Left lobe of liver (tissue), 2 donors: ENCODE measurements around the gene PSG1. TPM values are rescaled to one million over a fixed set of nuclear protein-coding genes. Genes with fewer than 3 reads are reported as not detected.
"Not testable (repeated sequence)": the region's sequence is repeated elsewhere in the genome, so short reads cannot be mapped to it uniquely, and the experiment has no call there.

Source experiments
- ATAC-seq: fragments of 200-7000 bp; cut with Tn5 transposase; one replicate; pipeline ENCODE4 v1.9.1; 2020; ENCODE audit warnings: mild to moderate bottlenecking, moderate library complexity
- DNase-seq: peaks from one replicate; pipeline ENCODE4 v3.0.0-alpha.2; 2020; ENCODE audit warnings: low spot score
- total RNA-seq: library from RNA; stranded (reverse); gene quantifications from one replicate; pipeline ENCODE4 v1.2.1, GENCODE V29; 2021
- donor health status: DM: no; HTN: no; CAD: no; lungs with moderate emphysema.
- donor health status: DM: no; HTN: yes; CAD: no.

Gene PSG1
- total RNA-seq: not detected

GRCh38 chr19:42879613-42880012 lies at the start of gene PSG1:
Gene PSG1 (minus strand): TSS chr19:42879713. CDS start chr19:42879581, 132 bp downstream.
- no peak for ATAC-seq

GRCh38 chr19:42928896-42929295 lies 49.4 kb upstream of the PSG1 start:
- no peak for ATAC-seq
- peak; percentile 26 for DNase-seq

More at GRCh38 chr19:42879613-42880012, at the start of gene PSG1:
- no peak for DNase-seq

- DNase-seq: peak; percentile 16
- ATAC-seq: no peak
Observed at GRCh38 chr19:42926781-42927180, 47.3 kb upstream of the PSG1 start.

GRCh38 chr19:42923106-42923505 lies 43.6 kb upstream of the PSG1 start:
- not testable (repeated sequence) for ATAC-seq
- peak; percentile 49 for DNase-seq

GRCh38 chr19:42920971-42921370 lies 41.5 kb upstream of the PSG1 start:
- ATAC-seq: not testable (repeated sequence)

GRCh38 chr19:42919757-42920079 lies 40.2 kb upstream of the PSG1 start:
- peak; percentile 14 for DNase-seq

More at GRCh38 chr19:42920971-42921370, 41.5 kb upstream of the PSG1 start:
- not testable (repeated sequence) for DNase-seq

GRCh38 chr19:42919070-42919756 lies 39.7 kb upstream of the PSG1 start:
- DNase-seq: peak; percentile 39
- not testable (repeated sequence) for ATAC-seq

More at GRCh38 chr19:42919757-42920079, 40.2 kb upstream of the PSG1 start:
- ATAC-seq: no peak

GRCh38 chr19:42918377-42919069 lies 39.0 kb upstream of the PSG1 start:
- peak; percentile 21 for DNase-seq
- ATAC-seq: not testable (repeated sequence)

GRCh38 chr19:42917634-42918033 lies 38.1 kb upstream of the PSG1 start, which contains the start of gene PSG6:
Gene PSG6 (minus strand): TSS chr19:42917894. CDS start chr19:42917792, 102 bp downstream.
- ATAC-seq: not testable (repeated sequence)
- peak; percentile 37 for DNase-seq

- not testable (repeated sequence) for DNase-seq, ATAC-seq
Observed at GRCh38 chr19:42916931-42917330, 37.4 kb upstream of the PSG1 start.

GRCh38 chr19:42913516-42913915 lies 34.0 kb upstream of the PSG1 start:
- ATAC-seq, DNase-seq: not testable (repeated sequence)

GRCh38 chr19:42912941-42913340 lies 33.4 kb upstream of the PSG1 start:
- ATAC-seq: not testable (repeated sequence)

GRCh38 chr19:42911731-42912130 lies 32.2 kb upstream of the PSG1 start:
- DNase-seq, ATAC-seq: not testable (repeated sequence)

More at GRCh38 chr19:42912941-42913340, 33.4 kb upstream of the PSG1 start:
- not testable (repeated sequence) for DNase-seq

GRCh38 chr19:42906162-42906561 lies 26.6 kb upstream of the PSG1 start:
- ATAC-seq, DNase-seq: not testable (repeated sequence)

- not testable (repeated sequence) for DNase-seq, ATAC-seq
Observed at GRCh38 chr19:42900561-42900960, 21.0 kb upstream of the PSG1 start.

- ATAC-seq, DNase-seq: not testable (repeated sequence)
Observed at GRCh38 chr19:42899674-42900073, 20.2 kb upstream of the PSG1 start.

GRCh38 chr19:42899110-42899509 lies 19.6 kb upstream of the PSG1 start:
- ATAC-seq: not testable (repeated sequence)

GRCh38 chr19:42898656-42899055 lies 19.1 kb upstream of the PSG1 start:
- not testable (repeated sequence) for DNase-seq, ATAC-seq

More at GRCh38 chr19:42899110-42899509, 19.6 kb upstream of the PSG1 start:
- DNase-seq: not testable (repeated sequence)

GRCh38 chr19:42897729-42898128 lies 18.2 kb upstream of the PSG1 start:
- not testable (repeated sequence) for ATAC-seq, DNase-seq

- ATAC-seq, DNase-seq: not testable (repeated sequence)
Observed at GRCh38 chr19:42890446-42890845, 10.9 kb upstream of the PSG1 start.

- not testable (repeated sequence) for ATAC-seq, DNase-seq
Observed at GRCh38 chr19:42887876-42888445, 8.4 kb upstream of the PSG1 start.
